ENCODE results near the gene ERBB4.

DNA sequence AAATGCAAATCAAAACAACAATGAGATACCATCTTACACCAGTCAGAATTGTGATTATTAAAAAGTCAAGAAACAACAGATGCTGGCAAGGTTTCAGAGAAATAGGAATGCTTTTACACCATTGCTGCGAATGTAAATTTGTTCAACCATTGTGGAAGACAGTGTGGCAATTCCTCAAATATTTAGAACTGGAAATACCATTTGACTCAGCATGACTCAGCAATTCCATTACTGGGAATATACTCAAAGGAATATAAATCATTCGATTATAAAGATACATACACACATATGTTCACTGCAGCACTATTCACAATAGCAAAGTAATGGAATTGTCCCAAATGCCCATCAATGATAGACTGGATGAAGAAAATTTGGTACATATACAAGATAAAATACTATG is 516.7 kb downstream of the ERBB4 start:
- TF ChIP-seq EP300 (IDR thresholded peaks at IDR 0.05; ENCODE audit: borderline replicate concordance in 1 of 2, low read depth in 1 of 2, low read length in 1 of 2) (peak in 1 of 2 experiments; percentile 33; a peak in 1 of 4 replicates), FOXJ3 (CRISPR knock-in tag; IDR thresholded peaks at IDR 0.05) (no peak), YY1 (IDR thresholded peaks at IDR 0.05; ENCODE audit: low read depth) (no peak), TCF12 (IDR thresholded peaks at IDR 0.05) (peak; percentile 53; the same call in 1 of the 2 replicates), POLR2AphosphoS5 (IDR thresholded peaks at IDR 0.05; ENCODE audit: low read depth, low read length) (no peak), SIN3A (IDR thresholded peaks at IDR 0.05; ENCODE audit: borderline replicate concordance, low read depth, low read length) (no peak), NFIC (IDR thresholded peaks at IDR 0.05; ENCODE audit: borderline replicate concordance) (0 out of 2 replicates have a peak, but pooled peaks have one; percentile 46)
- TF ChIP-seq, protein P1, sequence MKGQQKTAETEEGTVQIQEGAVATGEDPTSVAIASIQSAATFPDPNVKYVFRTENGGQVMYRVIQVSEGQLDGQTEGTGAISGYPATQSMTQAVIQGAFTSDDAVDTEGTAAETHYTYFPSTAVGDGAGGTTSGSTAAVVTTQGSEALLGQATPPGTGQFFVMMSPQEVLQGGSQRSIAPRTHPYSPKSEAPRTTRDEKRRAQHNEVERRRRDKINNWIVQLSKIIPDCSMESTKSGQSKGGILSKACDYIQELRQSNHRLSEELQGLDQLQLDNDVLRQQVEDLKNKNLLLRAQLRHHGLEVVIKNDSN (IDR thresholded peaks at IDR 0.05; ENCODE audit: borderline replicate concordance, low read depth): no peak
- TF ChIP-seq, protein P2, sequence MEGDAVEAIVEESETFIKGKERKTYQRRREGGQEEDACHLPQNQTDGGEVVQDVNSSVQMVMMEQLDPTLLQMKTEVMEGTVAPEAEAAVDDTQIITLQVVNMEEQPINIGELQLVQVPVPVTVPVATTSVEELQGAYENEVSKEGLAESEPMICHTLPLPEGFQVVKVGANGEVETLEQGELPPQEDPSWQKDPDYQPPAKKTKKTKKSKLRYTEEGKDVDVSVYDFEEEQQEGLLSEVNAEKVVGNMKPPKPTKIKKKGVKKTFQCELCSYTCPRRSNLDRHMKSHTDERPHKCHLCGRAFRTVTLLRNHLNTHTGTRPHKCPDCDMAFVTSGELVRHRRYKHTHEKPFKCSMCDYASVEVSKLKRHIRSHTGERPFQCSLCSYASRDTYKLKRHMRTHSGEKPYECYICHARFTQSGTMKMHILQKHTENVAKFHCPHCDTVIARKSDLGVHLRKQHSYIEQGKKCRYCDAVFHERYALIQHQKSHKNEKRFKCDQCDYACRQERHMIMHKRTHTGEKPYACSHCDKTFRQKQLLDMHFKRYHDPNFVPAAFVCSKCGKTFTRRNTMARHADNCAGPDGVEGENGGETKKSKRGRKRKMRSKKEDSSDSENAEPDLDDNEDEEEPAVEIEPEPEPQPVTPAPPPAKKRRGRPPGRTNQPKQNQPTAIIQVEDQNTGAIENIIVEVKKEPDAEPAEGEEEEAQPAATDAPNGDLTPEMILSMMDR (IDR thresholded peaks at IDR 0.05): no peak
- TF ChIP-seq, protein P3, sequence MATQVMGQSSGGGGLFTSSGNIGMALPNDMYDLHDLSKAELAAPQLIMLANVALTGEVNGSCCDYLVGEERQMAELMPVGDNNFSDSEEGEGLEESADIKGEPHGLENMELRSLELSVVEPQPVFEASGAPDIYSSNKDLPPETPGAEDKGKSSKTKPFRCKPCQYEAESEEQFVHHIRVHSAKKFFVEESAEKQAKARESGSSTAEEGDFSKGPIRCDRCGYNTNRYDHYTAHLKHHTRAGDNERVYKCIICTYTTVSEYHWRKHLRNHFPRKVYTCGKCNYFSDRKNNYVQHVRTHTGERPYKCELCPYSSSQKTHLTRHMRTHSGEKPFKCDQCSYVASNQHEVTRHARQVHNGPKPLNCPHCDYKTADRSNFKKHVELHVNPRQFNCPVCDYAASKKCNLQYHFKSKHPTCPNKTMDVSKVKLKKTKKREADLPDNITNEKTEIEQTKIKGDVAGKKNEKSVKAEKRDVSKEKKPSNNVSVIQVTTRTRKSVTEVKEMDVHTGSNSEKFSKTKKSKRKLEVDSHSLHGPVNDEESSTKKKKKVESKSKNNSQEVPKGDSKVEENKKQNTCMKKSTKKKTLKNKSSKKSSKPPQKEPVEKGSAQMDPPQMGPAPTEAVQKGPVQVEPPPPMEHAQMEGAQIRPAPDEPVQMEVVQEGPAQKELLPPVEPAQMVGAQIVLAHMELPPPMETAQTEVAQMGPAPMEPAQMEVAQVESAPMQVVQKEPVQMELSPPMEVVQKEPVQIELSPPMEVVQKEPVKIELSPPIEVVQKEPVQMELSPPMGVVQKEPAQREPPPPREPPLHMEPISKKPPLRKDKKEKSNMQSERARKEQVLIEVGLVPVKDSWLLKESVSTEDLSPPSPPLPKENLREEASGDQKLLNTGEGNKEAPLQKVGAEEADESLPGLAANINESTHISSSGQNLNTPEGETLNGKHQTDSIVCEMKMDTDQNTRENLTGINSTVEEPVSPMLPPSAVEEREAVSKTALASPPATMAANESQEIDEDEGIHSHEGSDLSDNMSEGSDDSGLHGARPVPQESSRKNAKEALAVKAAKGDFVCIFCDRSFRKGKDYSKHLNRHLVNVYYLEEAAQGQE (IDR thresholded peaks at IDR 0.05; ENCODE audit: low read depth, low read length): no peak

All from SK-N-SH (cell line).